GM23338 (cell line): Measurements from ENCODE around the gene BUB1B.

Experiments used
- CTCF ChIP-seq, 2 experiments: fragments of 200-600 bp in 1 of 2; sonication (generic) in 1 of 2; conservative IDR thresholded peaks; 2 replicates each; pipeline versions ENCODE4 v1.5.1 to v1.6.1; 2016 to 2017; ENCODE audit warnings: antibody characterized with exemption in 2 of 2, low read depth in 2 of 2, mild to moderate bottlenecking in 2 of 2, moderate library complexity in 1 of 2
- EZH2 ChIP-seq: fragments of 200-600 bp; sonication (generic); IDR thresholded peaks from one replicate; pipeline ENCODE4 v1.8.0; 2017; ENCODE audit warnings: antibody characterized with exemption, mild to moderate bottlenecking, low read depth; ENCODE audit not compliant: unreplicated experiment
- JUNB ChIP-seq: IDR thresholded peaks from one replicate; pipeline ENCODE4 v1.6.1; 2016; ENCODE audit warnings: antibody characterized with exemption; ENCODE audit not compliant: unreplicated experiment
- POLR2AphosphoS5 ChIP-seq: IDR thresholded peaks from 2 replicates; pipeline ENCODE4 v1.6.1; 2016; ENCODE audit warnings: antibody characterized with exemption, low read depth

GRCh38 chr15:40267670-40268069 lies 106.8 kb downstream of the BUB1B start:
- TF ChIP-seq POLR2AphosphoS5: no peak
- no peak for TF ChIP-seq CTCF (conservative IDR thresholded peaks at IDR 0.05; ENCODE audit: low read depth in 2 of 2)
- TF ChIP-seq EZH2: no peak
- TF ChIP-seq JUNB: no peak
